Loucy (cell line): ENCODE measurements around the gene KY.

Experiments used
- EZH2phosphoT487 ChIP-seq: fragments of 200-600 bp; IDR thresholded peaks from 2 replicates; pipeline ENCODE4 v1.6.1; 2018; ENCODE audit warnings: antibody characterized with exemption, mild to moderate bottlenecking, moderate library complexity, borderline replicate concordance
- TF ChIP-seq, protein P1 (sequence below): fragments of 200-600 bp; sonication (generic); conservative IDR thresholded peaks from 2 replicates; pipeline ENCODE4 v1.5.1; 2014; ENCODE audit warnings: mild to moderate bottlenecking, antibody characterized with exemption, low read length

DNA sequence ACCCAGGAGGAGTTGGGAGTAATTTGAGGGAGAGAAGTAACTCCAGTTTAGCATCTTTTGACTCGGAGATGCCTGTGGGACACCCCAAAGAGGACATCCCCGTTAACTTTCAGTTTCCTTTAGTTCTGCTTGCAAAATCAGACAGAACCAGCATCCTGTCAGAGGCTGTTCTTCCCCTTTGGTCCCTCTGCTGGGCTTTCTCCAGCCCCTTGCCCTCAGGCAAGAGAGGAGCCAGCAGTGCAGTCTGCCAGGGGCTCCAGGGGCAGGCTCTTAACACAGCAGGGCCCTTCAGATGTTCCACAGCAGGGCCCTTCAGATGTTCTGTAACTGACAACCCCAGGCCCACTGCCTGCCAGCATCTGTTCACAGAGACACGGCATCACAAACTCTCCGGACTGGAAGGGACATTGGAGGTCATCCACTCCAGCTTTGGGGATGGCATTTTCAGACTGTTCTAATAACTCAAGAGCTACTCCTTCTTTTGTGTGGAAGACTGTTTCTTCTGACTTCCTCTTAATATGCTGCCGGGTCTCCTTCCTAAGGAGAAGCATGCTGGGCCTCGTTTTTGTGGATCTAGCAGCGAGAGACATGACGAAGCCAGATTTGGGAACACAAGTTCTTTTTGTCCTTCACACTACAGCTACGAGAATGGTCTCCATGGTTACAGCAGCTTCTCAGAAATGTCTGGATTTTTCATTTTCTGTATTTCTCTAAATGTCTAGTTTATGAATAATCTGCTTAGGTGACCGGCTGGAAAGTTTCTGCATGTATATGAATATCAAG, 51.9 kb downstream of the KY start:
- TF ChIP-seq, protein P1, sequence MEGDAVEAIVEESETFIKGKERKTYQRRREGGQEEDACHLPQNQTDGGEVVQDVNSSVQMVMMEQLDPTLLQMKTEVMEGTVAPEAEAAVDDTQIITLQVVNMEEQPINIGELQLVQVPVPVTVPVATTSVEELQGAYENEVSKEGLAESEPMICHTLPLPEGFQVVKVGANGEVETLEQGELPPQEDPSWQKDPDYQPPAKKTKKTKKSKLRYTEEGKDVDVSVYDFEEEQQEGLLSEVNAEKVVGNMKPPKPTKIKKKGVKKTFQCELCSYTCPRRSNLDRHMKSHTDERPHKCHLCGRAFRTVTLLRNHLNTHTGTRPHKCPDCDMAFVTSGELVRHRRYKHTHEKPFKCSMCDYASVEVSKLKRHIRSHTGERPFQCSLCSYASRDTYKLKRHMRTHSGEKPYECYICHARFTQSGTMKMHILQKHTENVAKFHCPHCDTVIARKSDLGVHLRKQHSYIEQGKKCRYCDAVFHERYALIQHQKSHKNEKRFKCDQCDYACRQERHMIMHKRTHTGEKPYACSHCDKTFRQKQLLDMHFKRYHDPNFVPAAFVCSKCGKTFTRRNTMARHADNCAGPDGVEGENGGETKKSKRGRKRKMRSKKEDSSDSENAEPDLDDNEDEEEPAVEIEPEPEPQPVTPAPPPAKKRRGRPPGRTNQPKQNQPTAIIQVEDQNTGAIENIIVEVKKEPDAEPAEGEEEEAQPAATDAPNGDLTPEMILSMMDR = no peak
- no peak for TF ChIP-seq EZH2phosphoT487
